ENCODE results near the gene LAG3. TPM values are rescaled to one million over a fixed set of nuclear protein-coding genes. Genes with fewer than 3 reads are reported as not detected.
A peak's percentile ranks its signal among the peaks of the same experiment; 100 is the strongest.

The LAG3 gene
- total RNA-seq, 1 experiment from 2014 or later: 2.2 TPM

DNA sequence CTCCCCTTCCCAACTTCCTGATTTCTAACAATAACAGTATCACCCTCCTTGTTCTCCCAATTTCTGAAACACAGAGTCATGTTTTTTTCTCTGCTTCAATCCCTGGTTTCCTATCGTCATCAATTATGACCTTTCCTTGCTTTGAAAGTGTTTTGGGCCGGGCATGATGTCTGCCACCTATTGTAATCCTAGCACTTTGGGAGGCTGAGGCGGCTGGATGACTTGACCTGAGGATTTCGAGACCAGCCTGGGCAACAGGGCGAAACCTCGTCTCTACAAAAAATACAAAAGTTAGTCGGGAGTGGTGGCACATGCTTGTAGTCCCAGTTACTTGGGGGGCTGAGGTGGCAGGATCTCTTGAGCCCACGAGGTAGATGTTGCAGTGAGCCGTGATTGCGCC, 36.7 kb downstream of the LAG3 start:
- peaks cover 2% of the 10 kb centered on the region in 2 experiments; a peak in 3 of 5 replicates for H3K9me3 Mint-ChIP-seq
- no peak overlapping the region for H3K56ac ChIP-seq (ENCODE audit: insufficient read length, low read depth, low read length)
- no peaks in the 10 kb centered on the region for H3K27me3 ChIP-seq (ENCODE audit: insufficient read depth, low read length)
- H2BK20ac ChIP-seq (ENCODE audit: low read depth, low read length, poor library complexity, severe bottlenecking): no peak overlapping the region
- no peak overlapping the region for H3K4me2 ChIP-seq (ENCODE audit: insufficient read depth, insufficient read length, low read length)
- no peak overlapping the region; a peak in 1 of 5 replicates for H3K4me3 Mint-ChIP-seq
- H4K91ac ChIP-seq (ENCODE audit: insufficient read length, low read depth, low read length): no peak overlapping the region
- no peaks in the 10 kb centered on the region for H3K79me1 ChIP-seq (ENCODE audit: insufficient read depth, low read depth, low read length, poor library complexity, severe bottlenecking)
- no peak overlapping the region for H2AFZ ChIP-seq (ENCODE audit: low read length)
- H4K20me1 ChIP-seq (ENCODE audit: control insufficient read depth, insufficient read depth, insufficient read length): no peaks in the 10 kb centered on the region
- H4K5ac ChIP-seq (ENCODE audit: insufficient read length, low read depth, low read length): no peak overlapping the region
- no peaks in the 10 kb centered on the region for H3K9me3 ChIP-seq (ENCODE audit: control insufficient read depth, low read depth, low read length)
- H3K27ac Mint-ChIP-seq: peak overlapping the region in 1 of 3 experiments; percentile 15; a peak in 2 of 7 replicates
- no CpG with 5 or more reads among the region's 10 CpGs for WGBS (ENCODE audit: extremely low coverage, insufficient read length, low lambda C conversion rate)
- H2BK15ac ChIP-seq (ENCODE audit: low read depth, low read length): no peak overlapping the region
- TF ChIP-seq, protein P1, sequence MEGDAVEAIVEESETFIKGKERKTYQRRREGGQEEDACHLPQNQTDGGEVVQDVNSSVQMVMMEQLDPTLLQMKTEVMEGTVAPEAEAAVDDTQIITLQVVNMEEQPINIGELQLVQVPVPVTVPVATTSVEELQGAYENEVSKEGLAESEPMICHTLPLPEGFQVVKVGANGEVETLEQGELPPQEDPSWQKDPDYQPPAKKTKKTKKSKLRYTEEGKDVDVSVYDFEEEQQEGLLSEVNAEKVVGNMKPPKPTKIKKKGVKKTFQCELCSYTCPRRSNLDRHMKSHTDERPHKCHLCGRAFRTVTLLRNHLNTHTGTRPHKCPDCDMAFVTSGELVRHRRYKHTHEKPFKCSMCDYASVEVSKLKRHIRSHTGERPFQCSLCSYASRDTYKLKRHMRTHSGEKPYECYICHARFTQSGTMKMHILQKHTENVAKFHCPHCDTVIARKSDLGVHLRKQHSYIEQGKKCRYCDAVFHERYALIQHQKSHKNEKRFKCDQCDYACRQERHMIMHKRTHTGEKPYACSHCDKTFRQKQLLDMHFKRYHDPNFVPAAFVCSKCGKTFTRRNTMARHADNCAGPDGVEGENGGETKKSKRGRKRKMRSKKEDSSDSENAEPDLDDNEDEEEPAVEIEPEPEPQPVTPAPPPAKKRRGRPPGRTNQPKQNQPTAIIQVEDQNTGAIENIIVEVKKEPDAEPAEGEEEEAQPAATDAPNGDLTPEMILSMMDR (conservative IDR thresholded peaks at IDR 0.05): no peak
- no peak overlapping the region for H2BK120ac ChIP-seq (ENCODE audit: low read depth, low read length, poor library complexity, severe bottlenecking)
- no peak overlapping the region for H3K4ac ChIP-seq (ENCODE audit: low read depth, low read length)
- H2BK5ac ChIP-seq (ENCODE audit: insufficient read length, low read length): no peak overlapping the region
- no peaks in the 10 kb centered on the region; the same call in 1 of the 2 replicates for H3K79me2 ChIP-seq (ENCODE audit: insufficient read depth, low read length)
- no peaks in the 10 kb centered on the region for H3K23me2 ChIP-seq (ENCODE audit: insufficient read length, low read depth, low read length, poor library complexity, severe bottlenecking)
- no peak overlapping the region for H3T11ph ChIP-seq (ENCODE audit: low read length)
- H3K27ac ChIP-seq (ENCODE audit: insufficient read length, low read depth, low read length): no peak overlapping the region
- no peak overlapping the region for H2AK5ac ChIP-seq (ENCODE audit: insufficient read length, low read length)
- no peak overlapping the region for H2BK12ac ChIP-seq (ENCODE audit: insufficient read length, low read depth, low read length)
- peak; percentile 33 for DNase-seq
- H3K23ac ChIP-seq (ENCODE audit: insufficient read length, low read depth, low read length): no peak overlapping the region
- H3K27me3 Mint-ChIP-seq (ENCODE audit: low read depth): peaks cover 31% of the 10 kb centered on the region
- H3K14ac ChIP-seq (ENCODE audit: insufficient read depth, low read length): peak overlapping the region; percentile 55; the same call in 1 of the 2 replicates
- H3K36me3 Mint-ChIP-seq (ENCODE audit: insufficient read depth in 1 of 3, low read depth in 3 of 3): peaks cover 0 to 2% (median 2%) of the 10 kb centered on the region in 3 experiments; a peak in 4 of 7 replicates
- H4K8ac ChIP-seq (replicated peaks; ENCODE audit: insufficient read length, low read depth, low read length): no peak overlapping the region
- H3K4me1 ChIP-seq (ENCODE audit: insufficient read depth, low read length): peaks cover 2% of the 10 kb centered on the region; the same call in 1 of the 2 replicates
- H3K9ac ChIP-seq (ENCODE audit: extremely low read depth, insufficient read length, low read length): no peak overlapping the region
- H3K18ac ChIP-seq (ENCODE audit: insufficient read length, low read depth, low read length): no peak overlapping the region
- H3K4me1 Mint-ChIP-seq: peaks cover 19 to 25% of the 10 kb centered on the region in 2 experiments
